Thoracic aorta (tissue), 2 donors: Measurements from ENCODE around the gene IGLON5. TPM values are rescaled to one million over a fixed set of nuclear protein-coding genes. Genes with fewer than 3 reads are reported as not detected.

Source experiments
- ATAC-seq: fragments of 150-250 bp; one replicate; pipeline ENCODE4 v1.8.0; 2017; ENCODE audit warnings: low read depth; ENCODE audit not compliant: insufficient number of reproducible peaks, low FRiP score
- DNase-seq: peaks from one replicate; pipeline ENCODE4 v3.0.0-alpha.2; 2020; ENCODE audit warnings: low spot score
- H3K27ac ChIP-seq, 2 donors: fragments of 200-600 bp; sonication (generic); 1 replicate in 1 of 2; 2 replicates in 1 of 2; pipeline ENCODE4 v1.5.1; 2016; ENCODE audit warnings: mild to moderate bottlenecking in 2 of 2, moderate library complexity in 2 of 2
- H3K27me3 ChIP-seq: fragments of 200-600 bp; sonication (generic); replicated peaks from 2 replicates; pipeline ENCODE4 v1.6.0; 2016; ENCODE audit warnings: mild to moderate bottlenecking; ENCODE audit not compliant: insufficient read depth
- H3K36me3 ChIP-seq: fragments of 200-600 bp; sonication (generic); one replicate; pipeline ENCODE4 v1.5.1; 2016
- H3K4me1 ChIP-seq, 2 donors: fragments of 200-600 bp; sonication (generic); 1 replicate in 1 of 2; 2 replicates in 1 of 2; pipeline versions ENCODE4 v1.5.1 to v1.6.0; 2016; ENCODE audit warnings: low read depth in 2 of 2, mild to moderate bottlenecking in 1 of 2; ENCODE audit not compliant: control insufficient read depth in 1 of 2
- H3K4me3 ChIP-seq: fragments of 200-600 bp; sonication (generic); 2 replicates; pipeline ENCODE4 v1.5.1; 2016; ENCODE audit warnings: mild to moderate bottlenecking
- H3K9me3 ChIP-seq: fragments of 200-600 bp; sonication (generic); 2 replicates; pipeline ENCODE4 v1.5.1; 2016
- CTCF ChIP-seq: fragments of 200-600 bp; sonication (generic); IDR thresholded peaks from one replicate; pipeline ENCODE4 v1.5.1; 2019; ENCODE audit warnings: antibody characterized with exemption
- total RNA-seq, 2 donors: library from RNA; depleted of rRNA; stranded (reverse); fragments of >200 nt; gene quantifications; one replicate each; pipeline versions ENCODE4 v1.1.0 to v1.2.3, GENCODE V29; 2016

IGLON5 gene
- total RNA-seq: 1 to 10 TPM in 1 of 2 donors, not detected in 1; 1.6 TPM

GRCh38 chr19:51311351-51312257, at the start of gene IGLON5:
IGLON5 (plus strand) TSS chr19:51311644; CDS start chr19:51311848, 204 bp downstream.
- no peak for TF ChIP-seq CTCF
- no peaks in the 10 kb centered on the region for H3K27me3 ChIP-seq
- H3K4me1 ChIP-seq: no peaks in the 10 kb centered on the region
- no peak for ATAC-seq
- no peak within 1 kb of the TSS for H3K4me3 ChIP-seq
- H3K36me3 ChIP-seq: no peaks in the 10 kb centered on the region
- no peak within 1 kb of the TSS for H3K27ac ChIP-seq
- H3K9me3 ChIP-seq: peaks cover 7% of the 10 kb centered on the region
- DNase-seq: no peak

GRCh38 chr19:51263808-51264207, 47.6 kb upstream of the IGLON5 start:
- H3K9me3 ChIP-seq: no peaks in the 10 kb centered on the region
- no peaks in the 10 kb centered on the region for H3K27me3 ChIP-seq
- ATAC-seq (no peak), DNase-seq (no peak)
- no peak overlapping the region for H3K27ac ChIP-seq
- no peak overlapping the region for H3K4me3 ChIP-seq
- no peak for TF ChIP-seq CTCF
- H3K4me1 ChIP-seq: no peaks in the 10 kb centered on the region
- no peaks in the 10 kb centered on the region for H3K36me3 ChIP-seq

GRCh38 chr19:51271067-51271466, 40.4 kb upstream of the IGLON5 start:
- TF ChIP-seq CTCF: no peak
- ATAC-seq (no peak), DNase-seq (no peak)
- no peaks in the 10 kb centered on the region for H3K27me3 ChIP-seq
- no peaks in the 10 kb centered on the region for H3K9me3 ChIP-seq
- no peak overlapping the region for H3K27ac ChIP-seq
- H3K4me1 ChIP-seq: no peaks in the 10 kb centered on the region
- H3K4me3 ChIP-seq: no peak overlapping the region
- H3K36me3 ChIP-seq: no peaks in the 10 kb centered on the region

- Histone ChIP-seq H3K27ac (no peak overlapping the region), H3K4me3 (no peak overlapping the region), H3K36me3 (no peaks in the 10 kb centered on the region), H3K27me3 (no peaks in the 10 kb centered on the region), H3K9me3 (no peaks in the 10 kb centered on the region), H3K4me1 (no peaks in the 10 kb centered on the region)
- no peak for ATAC-seq
- TF ChIP-seq CTCF: no peak
- no peak for DNase-seq
Measured at GRCh38 chr19:51272183-51272810, 39.1 kb upstream of the IGLON5 start.

- no peak for TF ChIP-seq CTCF
- DNase-seq (no peak), ATAC-seq (no peak)
- Histone ChIP-seq H3K36me3 (no peaks in the 10 kb centered on the region), H3K4me3 (no peak overlapping the region), H3K27ac (no peak overlapping the region), H3K4me1 (no peaks in the 10 kb centered on the region), H3K27me3 (no peaks in the 10 kb centered on the region), H3K9me3 (no peaks in the 10 kb centered on the region)
Measured at GRCh38 chr19:51274049-51274770, 37.2 kb upstream of the IGLON5 start.
